T-helper 1 cell (primary cell): Measurements from ENCODE around the gene DESI1.
"Not testable (repeated sequence)": the region's sequence is repeated elsewhere in the genome, so short reads cannot be mapped to it uniquely, and the experiment has no call there.

Source experiments
- DNase-seq, 5 donors: peaks; one replicate each; pipeline ENCODE4 v3.0.0-alpha.2; 2012 to 2020

Gene DESI1

DNA sequence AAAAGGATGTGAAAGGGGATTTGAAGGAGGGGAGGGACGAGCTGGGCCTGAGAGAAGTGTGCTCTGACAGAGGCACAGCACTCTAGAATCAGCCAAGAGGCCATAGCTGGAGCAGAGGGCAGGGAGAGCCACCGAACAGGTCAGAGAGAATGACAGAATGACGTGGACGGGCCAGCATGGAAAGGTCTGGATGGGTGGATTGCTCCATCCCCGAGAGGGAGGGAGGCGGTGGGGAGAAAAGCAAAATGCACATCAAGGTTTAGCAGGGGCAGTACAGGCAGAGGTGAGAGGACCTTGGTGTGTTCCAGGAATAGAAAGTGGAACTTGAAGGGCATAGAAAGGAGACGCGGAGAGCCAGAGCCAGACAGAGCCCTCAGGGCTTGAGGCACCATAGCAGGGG lies 38.1 kb downstream of the DESI1 start:
- DNase-seq = no peak

- no peak for DNase-seq
Measured at GRCh38 chr22:41579997-41580355, 40.9 kb downstream of the DESI1 start.

- DNase-seq = no peak
Measured at GRCh38 chr22:41579297-41579996, 41.4 kb downstream of the DESI1 start.

DNA sequence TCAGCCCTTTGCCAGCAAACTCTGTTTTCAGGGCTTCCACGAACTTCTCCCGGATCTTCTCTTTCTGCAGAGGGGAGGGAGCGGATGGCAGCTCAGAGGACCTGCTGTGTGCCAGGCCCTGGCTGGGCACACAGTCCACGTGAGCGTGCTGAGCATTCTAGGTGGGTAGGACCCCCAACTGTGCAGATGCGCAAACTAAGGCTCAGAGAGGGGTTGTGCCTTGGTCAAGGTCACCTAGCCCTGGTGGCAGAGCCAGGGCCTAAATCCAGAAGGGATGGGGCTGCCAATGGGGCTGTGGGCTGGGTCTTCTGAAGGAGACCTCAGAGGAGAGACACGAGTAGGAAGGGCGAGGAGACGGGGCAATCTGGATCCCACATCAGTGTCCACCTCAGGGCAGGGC lies 42.0 kb downstream of the DESI1 start:
- DNase-seq = no peak

GRCh38 chr22:41578114-41578513 lies 42.7 kb downstream of the DESI1 start:
- no peak for DNase-seq

DNA sequence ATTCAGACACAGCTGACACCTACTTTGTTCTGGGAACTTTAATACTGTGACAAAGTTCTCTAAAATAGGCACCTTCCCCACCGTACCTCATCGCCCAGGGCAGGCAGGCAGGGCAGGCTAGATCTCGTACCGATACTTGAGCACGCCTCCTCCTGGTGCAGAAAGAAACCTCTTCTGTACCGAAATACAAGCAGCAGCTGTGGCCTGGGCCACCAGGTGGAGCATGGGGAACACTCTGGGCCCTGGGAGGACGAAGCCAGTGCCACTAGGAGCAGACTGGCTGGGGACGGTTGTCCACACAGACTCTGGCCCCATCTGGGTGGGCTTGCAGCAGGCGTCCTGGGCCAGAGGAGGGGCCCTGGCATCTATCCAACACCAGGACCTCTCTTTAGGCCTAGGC lies 44.0 kb downstream of the DESI1 start:
- peak in 2 of 5 donors; percentile 11 to 40 for DNase-seq

- DNase-seq = no peak
Measured at GRCh38 chr22:41575533-41575932, 45.3 kb downstream of the DESI1 start.

DNA sequence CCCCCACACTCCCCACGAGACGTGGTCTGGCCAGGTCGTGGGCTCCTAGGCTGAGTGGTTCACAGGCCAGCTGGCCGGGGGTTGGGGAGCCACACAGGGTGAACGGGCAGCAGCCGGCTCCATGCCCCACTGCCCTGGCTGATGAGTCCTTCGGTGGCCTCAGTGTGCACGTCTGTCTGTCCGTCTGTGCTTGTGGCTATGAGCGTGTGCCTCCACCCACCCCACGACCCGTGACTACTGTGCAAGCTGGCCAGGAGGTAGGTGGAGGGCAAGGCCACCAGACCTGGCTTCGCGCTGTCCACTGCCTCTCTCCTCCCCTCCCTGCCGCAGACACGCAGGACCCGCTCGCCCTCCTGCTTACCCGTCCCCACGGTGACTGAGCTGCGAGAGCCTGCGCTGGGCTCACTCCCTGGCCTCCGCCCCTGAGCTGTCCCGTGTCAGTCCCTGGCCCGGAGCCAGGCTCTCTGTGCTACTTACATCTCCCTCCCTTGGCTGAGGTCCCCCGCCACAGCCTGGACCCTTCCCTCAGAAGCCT lies 45.9 kb downstream of the DESI1 start:
- no peak for DNase-seq

- DNase-seq = no peak
Measured at GRCh38 chr22:41573677-41574076, 47.2 kb downstream of the DESI1 start.

GRCh38 chr22:41572305-41572704 lies 48.5 kb downstream of the DESI1 start:
- DNase-seq = not testable (repeated sequence)

DNA sequence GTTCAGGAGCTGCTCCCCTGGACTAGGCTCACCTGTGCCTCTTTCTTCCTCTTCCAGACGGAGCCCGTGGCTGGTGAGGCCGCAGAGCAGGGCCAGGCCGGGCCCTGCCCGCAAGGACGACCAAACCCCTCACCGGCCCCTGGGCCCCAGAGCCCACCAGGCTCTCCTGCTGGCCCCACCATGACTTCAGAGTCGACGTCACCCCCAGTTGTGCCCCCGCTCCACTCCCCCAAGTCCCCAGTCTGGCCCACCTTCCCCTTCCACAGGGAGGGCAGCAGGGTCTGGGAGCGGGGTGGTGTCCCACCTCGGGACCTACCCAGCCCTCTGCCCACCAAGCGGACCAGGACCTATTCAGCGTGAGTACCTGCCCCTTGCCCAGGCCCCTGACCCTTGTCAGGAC lies 49.1 kb downstream of the DESI1 start:
- no peak for DNase-seq

DNA sequence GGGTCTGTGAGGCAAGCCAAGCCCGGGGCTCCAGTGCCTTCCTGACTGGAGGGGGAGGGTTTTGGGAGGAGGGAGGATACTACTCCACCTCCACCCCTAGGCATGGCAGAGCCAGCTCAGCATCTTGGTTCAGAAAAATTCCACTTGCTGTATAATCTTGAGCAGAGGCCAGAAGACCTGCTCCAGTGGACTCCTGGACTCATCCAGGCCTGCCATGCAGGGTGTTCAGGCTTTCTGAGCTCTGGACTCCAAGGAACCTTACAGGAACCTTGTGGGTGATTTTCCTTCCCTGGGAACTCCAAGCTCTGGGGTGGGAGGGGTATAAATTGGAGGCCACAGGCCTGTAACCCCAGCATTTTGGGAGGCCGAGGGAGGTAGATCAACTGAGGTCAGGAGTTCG lies 50.6 kb downstream of the DESI1 start:
- no peak for DNase-seq

DNA sequence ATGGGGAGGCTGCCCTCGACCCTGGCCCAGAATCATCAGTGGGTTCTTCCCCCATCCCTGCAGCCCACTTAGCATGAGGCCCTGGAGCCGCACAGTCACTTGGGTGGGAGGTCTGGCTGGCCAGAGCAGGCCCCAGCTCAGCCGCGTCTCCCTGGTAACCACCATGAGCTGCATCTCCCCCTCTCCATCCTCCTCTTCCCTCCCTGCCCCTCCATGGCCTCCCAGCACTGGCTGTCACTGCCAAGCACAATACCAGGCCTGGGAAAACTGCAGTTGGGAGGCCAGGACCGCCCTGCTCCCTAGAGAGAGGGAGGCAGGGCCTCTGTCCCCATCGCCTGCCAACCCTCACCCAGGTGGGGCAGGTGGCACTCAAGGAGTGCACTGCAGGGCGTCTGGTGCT lies 52.0 kb downstream of the DESI1 start:
- no peak for DNase-seq

DNA sequence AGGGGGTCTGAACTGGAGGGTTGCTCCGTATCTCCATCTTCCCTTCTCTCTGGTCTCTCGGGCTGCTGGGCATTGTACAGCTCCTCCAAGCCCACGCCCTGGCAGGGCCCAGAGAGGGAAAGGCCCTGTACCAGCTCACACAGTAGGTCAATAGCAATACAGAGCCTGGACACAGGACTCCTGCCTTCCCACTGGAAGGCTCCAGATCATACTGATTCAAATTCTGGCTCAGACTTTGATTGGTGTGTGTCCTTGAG lies 53.4 kb downstream of the DESI1 start:
- DNase-seq = no peak

GRCh38 chr22:41565403-41566054 lies 55.3 kb downstream of the DESI1 start:
- peak in 1 of 5 donors; percentile 38 for DNase-seq

GRCh38 chr22:41564563-41564962 lies 56.3 kb downstream of the DESI1 start:
- no peak for DNase-seq

DNA sequence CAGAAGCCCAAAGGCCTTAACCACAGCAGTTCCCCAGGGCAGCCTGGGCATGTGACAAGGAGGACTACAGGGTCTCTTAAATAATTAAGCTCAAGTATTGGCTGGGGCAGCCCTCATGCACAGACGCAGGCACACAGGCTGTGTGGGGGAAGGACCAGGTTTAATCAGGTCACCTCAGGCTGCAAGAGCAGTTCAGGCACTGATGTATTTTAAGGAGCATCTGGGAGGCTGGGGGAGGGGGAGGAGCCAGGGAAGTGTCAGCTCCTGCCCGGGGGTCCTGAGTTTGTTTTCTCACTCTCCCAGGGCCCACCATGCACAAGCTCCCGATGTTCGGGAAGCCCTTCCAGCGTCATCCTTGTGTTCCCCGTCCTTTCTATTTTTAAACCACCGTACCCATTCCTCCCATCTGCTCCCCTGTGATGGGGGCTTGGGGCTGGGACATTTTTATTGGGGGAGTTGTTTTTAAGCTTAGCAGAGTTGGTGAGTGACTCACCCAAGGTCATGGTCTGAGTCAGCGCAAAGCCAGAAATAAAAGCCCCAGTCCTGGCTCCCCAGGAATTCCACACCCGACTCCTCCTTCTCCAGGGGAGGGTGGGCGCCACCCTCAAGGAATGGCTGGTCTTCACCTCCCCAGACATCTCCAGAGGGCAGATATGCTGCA lies 57.7 kb downstream of the DESI1 start:
- DNase-seq = no peak

DNA sequence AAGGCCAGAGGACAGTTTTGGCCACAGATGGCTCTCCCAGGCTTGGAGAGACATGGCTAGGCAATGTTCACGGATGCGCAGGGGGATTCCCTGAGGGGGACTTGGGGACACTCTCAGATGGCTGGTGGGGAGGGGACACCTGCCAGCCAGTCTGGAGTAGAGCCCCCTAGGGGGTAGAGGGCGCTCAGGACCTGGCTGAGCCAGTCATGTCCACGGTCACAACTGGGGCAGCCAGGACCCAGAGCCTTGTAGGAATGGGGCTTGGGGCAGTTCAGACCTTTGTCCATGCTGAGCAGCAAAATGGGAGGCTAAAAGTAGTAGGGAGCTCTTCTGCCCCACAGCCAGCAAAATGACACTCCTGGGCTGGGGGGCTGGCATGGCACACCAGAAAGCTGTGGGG lies 58.4 kb downstream of the DESI1 start:
- DNase-seq = no peak

- DNase-seq = no peak
Measured at GRCh38 chr22:41561788-41562187, 59.1 kb downstream of the DESI1 start.

DNA sequence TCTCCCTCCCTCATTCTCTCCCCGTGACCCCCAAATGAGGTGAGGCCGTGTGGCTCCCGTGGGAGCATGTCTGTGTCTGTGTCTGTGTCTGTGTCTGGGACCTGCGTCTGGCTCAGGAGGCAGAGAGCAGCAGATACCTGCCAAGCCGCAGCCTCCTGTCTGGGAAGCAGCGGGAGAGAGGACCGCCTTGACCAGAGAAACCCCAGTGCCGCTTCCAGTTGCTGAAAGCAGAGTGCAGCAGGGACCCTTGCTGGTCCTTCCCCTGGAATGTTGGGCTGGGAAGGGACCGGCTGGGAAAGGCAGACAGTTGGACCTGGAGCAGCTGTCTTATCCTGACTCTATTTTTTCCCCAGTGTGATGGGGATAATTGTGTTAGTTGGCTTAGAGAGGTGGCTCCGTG lies 59.5 kb downstream of the DESI1 start:
- no peak for DNase-seq

- no peak for DNase-seq
Measured at GRCh38 chr22:41560095-41560471, 60.8 kb downstream of the DESI1 start.

- DNase-seq = not testable (repeated sequence)
Measured at GRCh38 chr22:41558241-41558630, 62.6 kb downstream of the DESI1 start.

DNA sequence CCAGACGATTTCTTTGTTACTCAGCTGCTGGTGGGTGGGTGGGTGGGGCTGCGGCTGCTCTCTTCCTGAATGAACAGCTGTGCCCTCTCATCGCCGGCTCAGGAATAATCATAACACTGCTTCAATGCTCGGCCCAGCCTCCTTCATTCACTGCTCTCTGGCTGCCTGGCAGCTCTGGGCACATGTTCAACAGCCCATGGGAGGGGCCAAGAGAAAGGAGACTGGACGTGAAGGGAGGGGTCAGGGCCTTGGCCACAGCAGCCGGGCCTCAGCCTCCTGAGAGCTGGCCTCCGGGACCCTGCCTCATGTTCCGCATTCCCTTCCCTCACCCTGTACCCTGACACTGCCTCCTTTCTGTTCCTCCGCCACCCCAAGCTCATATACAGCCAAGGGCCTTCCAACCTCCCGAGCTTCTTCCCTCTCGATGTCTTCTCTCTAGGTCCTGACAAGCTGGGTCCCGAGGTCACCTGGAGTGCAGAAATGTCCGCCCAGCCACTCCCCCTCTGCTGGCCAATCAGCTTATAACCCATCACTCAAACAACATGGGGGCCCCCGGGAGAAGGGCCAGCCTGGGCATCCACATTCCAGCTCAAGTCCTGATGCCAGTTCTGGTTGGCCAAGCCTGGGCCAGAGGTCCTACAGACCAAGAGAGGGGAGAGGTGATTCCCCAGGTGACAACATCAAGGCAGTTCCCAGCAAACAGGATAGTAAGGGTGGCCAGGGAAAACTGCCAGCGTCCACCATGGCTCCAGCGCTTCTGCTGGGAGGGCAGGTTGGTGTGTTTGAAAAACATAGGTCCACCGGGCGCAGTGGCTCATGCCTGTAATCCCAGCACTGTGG lies 63.2 kb downstream of the DESI1 start:
- DNase-seq = no peak
